ENCODE data around the gene KIAA1217. TPM values are rescaled to one million over a fixed set of nuclear protein-coding genes. Genes with fewer than 3 reads are reported as not detected.

Gene KIAA1217
- total RNA-seq, 1 experiment from 2014 or later, result 76.2 TPM

DNA sequence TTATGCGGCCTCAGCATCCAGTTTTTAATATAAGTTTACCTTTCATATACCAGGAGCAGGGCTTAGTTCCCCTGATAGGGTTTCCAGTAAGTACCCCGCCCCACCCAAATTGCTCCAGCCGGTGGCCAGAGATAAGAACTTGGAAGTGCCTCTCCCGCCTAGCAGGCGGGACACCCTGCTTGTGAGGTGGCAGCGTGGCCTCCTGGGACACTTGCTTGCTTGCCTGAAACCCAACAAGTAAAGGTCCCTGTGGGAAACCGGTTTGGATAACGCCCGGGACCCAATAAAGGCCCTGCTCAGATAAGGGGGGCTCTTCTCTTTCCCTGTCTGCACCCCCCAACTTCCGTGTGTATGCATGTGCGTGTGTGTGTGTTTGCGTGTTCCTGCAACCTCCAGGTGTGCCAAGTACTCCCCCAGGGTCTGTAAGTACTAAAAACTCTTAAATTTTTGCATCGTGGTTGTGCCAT is 360.4 kb downstream of the KIAA1217 start:
- TF ChIP-seq, protein P1, sequence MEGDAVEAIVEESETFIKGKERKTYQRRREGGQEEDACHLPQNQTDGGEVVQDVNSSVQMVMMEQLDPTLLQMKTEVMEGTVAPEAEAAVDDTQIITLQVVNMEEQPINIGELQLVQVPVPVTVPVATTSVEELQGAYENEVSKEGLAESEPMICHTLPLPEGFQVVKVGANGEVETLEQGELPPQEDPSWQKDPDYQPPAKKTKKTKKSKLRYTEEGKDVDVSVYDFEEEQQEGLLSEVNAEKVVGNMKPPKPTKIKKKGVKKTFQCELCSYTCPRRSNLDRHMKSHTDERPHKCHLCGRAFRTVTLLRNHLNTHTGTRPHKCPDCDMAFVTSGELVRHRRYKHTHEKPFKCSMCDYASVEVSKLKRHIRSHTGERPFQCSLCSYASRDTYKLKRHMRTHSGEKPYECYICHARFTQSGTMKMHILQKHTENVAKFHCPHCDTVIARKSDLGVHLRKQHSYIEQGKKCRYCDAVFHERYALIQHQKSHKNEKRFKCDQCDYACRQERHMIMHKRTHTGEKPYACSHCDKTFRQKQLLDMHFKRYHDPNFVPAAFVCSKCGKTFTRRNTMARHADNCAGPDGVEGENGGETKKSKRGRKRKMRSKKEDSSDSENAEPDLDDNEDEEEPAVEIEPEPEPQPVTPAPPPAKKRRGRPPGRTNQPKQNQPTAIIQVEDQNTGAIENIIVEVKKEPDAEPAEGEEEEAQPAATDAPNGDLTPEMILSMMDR (conservative IDR thresholded peaks at IDR 0.05; ENCODE audit: low read depth, low read length), result no peak
- no peak for TF ChIP-seq EZH2 (IDR thresholded peaks at IDR 0.05; ENCODE audit: borderline replicate concordance, low read depth, low read length, poor library complexity, severe bottlenecking)
- no peaks in the 10 kb centered on the region for H3K4me1 ChIP-seq (ENCODE audit: insufficient read depth, low read length, poor library complexity, severe bottlenecking)
- H3K27ac ChIP-seq (ENCODE audit: low read depth, low read length, poor library complexity, severe bottlenecking), result no peak overlapping the region
- ChIA-PET POLR2A (ENCODE audit: low non-redundant PET) (interaction anchor here (0.6 kb wide), 1 partner anchor 13 kb away, joined by 4 read pairs; no protein-coding TSS in a partner anchor), CTCF (no interaction called here)
- H3K9me3 ChIP-seq (ENCODE audit: low read depth, low read length, poor library complexity, severe bottlenecking), result no peaks in the 10 kb centered on the region
- no peaks in the 10 kb centered on the region for H3K36me3 ChIP-seq (ENCODE audit: insufficient read depth, low read length, poor library complexity, severe bottlenecking)
- no peak for DNase-seq (ENCODE audit: low spot score)
- intact Hi-C loops (cut with micrococcal nuclease; ENCODE audit: unreplicated experiment), result no loop called here
- H3K27me3 ChIP-seq (replicated peaks; ENCODE audit: insufficient read depth, low read depth, low read length, poor library complexity), result no peaks in the 10 kb centered on the region
- BruUV-seq (replicated peaks), result no TSS peak
- no peak overlapping the region for H3K4me3 ChIP-seq (ENCODE audit: low read depth, low read length, poor library complexity, severe bottlenecking)

DNA sequence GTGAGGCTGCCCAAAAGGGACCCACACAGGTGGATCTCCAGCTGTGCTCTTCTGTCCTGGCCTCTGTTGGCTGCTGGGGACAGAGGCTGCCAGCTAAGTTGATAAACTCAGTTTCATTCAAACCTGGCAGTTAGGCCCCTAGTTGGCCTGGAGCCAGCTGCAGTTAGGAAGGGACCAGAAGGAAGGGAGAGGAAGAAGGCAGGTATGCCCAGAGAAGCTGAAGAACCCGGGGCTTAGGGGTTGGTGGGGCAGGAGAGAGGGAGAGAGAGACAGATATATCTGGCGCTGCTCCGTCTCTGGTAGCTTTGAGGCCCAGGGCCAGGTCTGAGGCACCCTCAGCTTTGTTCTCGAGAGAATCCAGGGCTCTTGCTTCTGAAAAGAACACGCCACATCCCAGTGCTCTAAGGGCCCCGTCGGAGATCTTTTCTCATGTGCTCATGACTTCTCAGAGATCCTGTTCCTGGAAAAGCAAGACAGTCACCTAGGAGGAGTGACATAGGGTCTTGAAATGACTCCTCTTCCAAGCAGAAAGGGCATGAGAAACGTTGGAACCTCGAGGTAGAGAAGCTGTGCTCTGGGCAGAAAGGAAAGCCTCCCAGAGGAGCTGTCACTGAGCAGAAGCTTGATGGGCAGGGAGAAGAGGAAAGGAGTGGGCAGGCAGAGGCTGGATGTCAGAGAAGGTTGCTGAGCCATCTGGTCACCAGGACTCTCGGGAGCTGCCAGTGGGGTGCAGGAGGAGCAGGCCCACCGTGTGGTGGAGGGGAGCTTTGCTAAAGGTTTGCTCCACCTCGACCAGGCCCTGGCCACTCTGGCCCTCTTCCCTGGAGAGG is 361.1 kb downstream of the KIAA1217 start:
- no peaks in the 10 kb centered on the region for H3K9me3 ChIP-seq (ENCODE audit: low read depth, low read length, poor library complexity, severe bottlenecking)
- no peak overlapping the region for H3K27ac ChIP-seq (ENCODE audit: low read depth, low read length, poor library complexity, severe bottlenecking)
- no peak overlapping the region for H3K4me3 ChIP-seq (ENCODE audit: low read depth, low read length, poor library complexity, severe bottlenecking)
- CTCF ChIA-PET, result no interaction called here
- TF ChIP-seq EZH2 (IDR thresholded peaks at IDR 0.05; ENCODE audit: borderline replicate concordance, low read depth, low read length, poor library complexity, severe bottlenecking), result no peak
- TF ChIP-seq, protein P1 (conservative IDR thresholded peaks at IDR 0.05; ENCODE audit: low read depth, low read length), result no peak
- intact Hi-C loops (cut with micrococcal nuclease; ENCODE audit: unreplicated experiment), result no loop called here
- H3K27me3 ChIP-seq (replicated peaks; ENCODE audit: insufficient read depth, low read depth, low read length, poor library complexity), result no peaks in the 10 kb centered on the region
- no peaks in the 10 kb centered on the region for H3K36me3 ChIP-seq (ENCODE audit: insufficient read depth, low read length, poor library complexity, severe bottlenecking)
- BruUV-seq (replicated peaks), result no TSS peak
- POLR2A ChIA-PET (ENCODE audit: low non-redundant PET), result no interaction called here
- no peak for DNase-seq (ENCODE audit: low spot score)
- H3K4me1 ChIP-seq (ENCODE audit: insufficient read depth, low read length, poor library complexity, severe bottlenecking), result no peaks in the 10 kb centered on the region

DNA sequence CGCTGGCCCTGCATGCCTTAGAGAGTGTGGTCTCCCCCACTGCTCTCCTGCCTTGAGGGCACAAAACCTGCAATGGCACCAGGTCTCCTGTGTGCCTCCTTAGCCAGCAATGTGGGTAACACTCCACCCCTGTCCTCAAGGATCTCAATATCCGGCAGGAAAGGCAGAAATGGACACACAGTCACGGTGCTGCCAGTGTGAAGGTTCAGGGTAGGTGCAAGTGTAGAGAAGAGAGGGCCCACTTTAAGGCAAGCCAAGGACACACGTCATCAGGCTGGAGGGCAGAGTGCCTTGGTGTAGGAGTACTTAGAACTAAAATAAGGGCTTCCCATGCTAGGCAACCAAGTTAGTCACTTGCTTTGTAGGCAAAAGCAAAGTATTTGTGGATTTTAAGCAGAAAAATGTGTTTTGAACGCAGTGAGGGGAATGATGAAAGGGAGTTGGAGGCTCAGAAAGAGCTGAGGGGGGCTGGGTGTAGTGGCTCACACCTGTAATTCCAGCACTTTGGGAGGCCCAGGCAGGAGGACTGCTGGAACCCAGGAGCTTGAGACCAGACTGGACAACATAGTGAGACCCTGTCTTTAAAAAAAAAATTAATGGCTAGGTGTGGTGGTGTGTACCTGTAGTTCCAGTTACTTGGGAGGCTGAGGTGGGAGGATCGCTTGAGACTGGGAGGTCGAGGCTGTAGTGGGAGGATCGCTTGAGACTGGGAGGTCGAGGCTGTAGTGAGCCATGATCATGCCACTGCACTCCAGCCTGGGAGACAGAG is 361.9 kb downstream of the KIAA1217 start:
- ChIA-PET CTCF (no interaction called here), POLR2A (ENCODE audit: low non-redundant PET) (interaction anchor here (0.6 kb wide), 1 partner anchor 278 kb away, joined by 3 read pairs; no protein-coding TSS in a partner anchor)
- Histone ChIP-seq H3K9me3 (ENCODE audit: low read depth, low read length, poor library complexity, severe bottlenecking) (no peaks in the 10 kb centered on the region), H3K36me3 (ENCODE audit: insufficient read depth, low read length, poor library complexity, severe bottlenecking) (no peaks in the 10 kb centered on the region), H3K4me3 (ENCODE audit: low read depth, low read length, poor library complexity, severe bottlenecking) (no peak overlapping the region), H3K27ac (ENCODE audit: low read depth, low read length, poor library complexity, severe bottlenecking) (no peak overlapping the region), H3K27me3 (replicated peaks; ENCODE audit: insufficient read depth, low read depth, low read length, poor library complexity) (no peaks in the 10 kb centered on the region), H3K4me1 (ENCODE audit: insufficient read depth, low read length, poor library complexity, severe bottlenecking) (no peaks in the 10 kb centered on the region)
- BruUV-seq (replicated peaks), result no TSS peak
- no peak for DNase-seq (ENCODE audit: low spot score)
- TF ChIP-seq, protein P1 (conservative IDR thresholded peaks at IDR 0.05; ENCODE audit: low read depth, low read length), result no peak
- TF ChIP-seq EZH2 (IDR thresholded peaks at IDR 0.05; ENCODE audit: borderline replicate concordance, low read depth, low read length, poor library complexity, severe bottlenecking), result no peak
- intact Hi-C loops (cut with micrococcal nuclease; ENCODE audit: unreplicated experiment), result no loop called here
